Dendritic cell treated with granulocyte-macrophage colony-stimulating factor and Interleukin-4, amounts not matched to agents 40 ng/mL and 50 ng/mL, for 4 days (primary cell): ENCODE data around the gene SLC35F4.

Source experiments
- H3K27ac Mint-ChIP-seq: one replicate; pipeline ENCODE4 v1.8.0; 2022; ENCODE audit warnings: mild to moderate bottlenecking, mixed read lengths
- H3K27me3 Mint-ChIP-seq: one replicate; pipeline ENCODE4 v1.8.0; 2022; ENCODE audit warnings: mild to moderate bottlenecking, mixed read lengths
- H3K36me3 Mint-ChIP-seq: one replicate; pipeline ENCODE4 v1.8.0; 2022; ENCODE audit warnings: low read depth, mixed read lengths
- H3K4me1 Mint-ChIP-seq: one replicate; pipeline ENCODE4 v1.8.0; 2022; ENCODE audit warnings: low read depth, mixed read lengths
- H3K4me3 Mint-ChIP-seq: one replicate; pipeline ENCODE4 v1.8.0; 2022; ENCODE audit warnings: mild to moderate bottlenecking, moderate library complexity, mixed read lengths
- H3K9me3 Mint-ChIP-seq: one replicate; pipeline ENCODE4 v1.8.0; 2022; ENCODE audit warnings: mixed read lengths
- intact Hi-C: fragments of 100-400 bp; cut with micrococcal nuclease; formaldehyde crosslinking; loops from one replicate; pipeline ENCODE4 v1.15.0; 2022

The SLC35F4 gene

DNA sequence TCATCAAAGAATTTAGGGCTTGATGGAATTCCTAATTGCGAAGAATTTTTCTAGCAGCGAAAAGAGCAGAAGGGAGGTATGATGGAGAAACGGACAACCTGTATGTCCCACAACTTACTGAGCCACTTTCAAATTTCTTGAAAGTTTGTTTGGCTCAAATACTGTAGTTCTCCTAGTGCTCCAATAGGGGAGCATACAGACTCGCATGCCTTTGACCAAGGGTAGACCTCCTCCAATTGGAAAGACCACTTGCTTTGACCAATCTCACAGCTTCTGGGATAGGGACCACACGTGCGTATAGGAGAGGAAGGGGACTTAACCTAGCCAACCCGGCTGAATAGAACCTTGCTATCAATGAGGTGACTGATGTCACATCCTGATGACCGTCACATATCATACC, 28.6 kb downstream of the SLC35F4 start:
- Mint-ChIP-seq H3K36me3 (no peaks in the 10 kb centered on the region), H3K4me3 (no peak overlapping the region), H3K4me1 (no peaks in the 10 kb centered on the region), H3K27me3 (no peaks in the 10 kb centered on the region), H3K27ac (no peak overlapping the region), H3K9me3 (no peaks in the 10 kb centered on the region)
- intact Hi-C loops = no loop called here

DNA sequence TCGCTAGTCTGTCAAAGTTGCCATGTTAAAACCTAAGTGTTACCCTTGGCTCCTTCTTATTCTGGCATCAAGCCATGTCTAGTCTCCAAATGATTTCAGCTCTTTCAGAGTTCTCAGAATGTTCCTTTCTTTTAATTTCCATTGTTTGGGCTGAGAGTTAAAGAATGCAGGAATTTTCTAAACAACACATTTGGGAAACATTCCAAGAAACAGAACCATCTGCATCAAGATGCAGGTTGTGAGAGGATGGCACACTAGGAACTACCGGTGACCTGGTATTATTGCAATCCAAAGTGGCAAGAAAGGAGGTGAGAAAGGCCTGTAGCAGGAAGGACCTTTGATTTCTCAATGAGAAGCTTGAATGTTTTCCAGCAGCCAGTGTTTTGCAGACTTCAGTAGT, 30.1 kb downstream of the SLC35F4 start:
- H3K27me3 Mint-ChIP-seq = no peaks in the 10 kb centered on the region
- no peaks in the 10 kb centered on the region for H3K36me3 Mint-ChIP-seq
- no peak overlapping the region for H3K27ac Mint-ChIP-seq
- H3K4me3 Mint-ChIP-seq = no peak overlapping the region
- intact Hi-C loops = no loop called here
- H3K4me1 Mint-ChIP-seq = no peaks in the 10 kb centered on the region
- no peaks in the 10 kb centered on the region for H3K9me3 Mint-ChIP-seq

DNA sequence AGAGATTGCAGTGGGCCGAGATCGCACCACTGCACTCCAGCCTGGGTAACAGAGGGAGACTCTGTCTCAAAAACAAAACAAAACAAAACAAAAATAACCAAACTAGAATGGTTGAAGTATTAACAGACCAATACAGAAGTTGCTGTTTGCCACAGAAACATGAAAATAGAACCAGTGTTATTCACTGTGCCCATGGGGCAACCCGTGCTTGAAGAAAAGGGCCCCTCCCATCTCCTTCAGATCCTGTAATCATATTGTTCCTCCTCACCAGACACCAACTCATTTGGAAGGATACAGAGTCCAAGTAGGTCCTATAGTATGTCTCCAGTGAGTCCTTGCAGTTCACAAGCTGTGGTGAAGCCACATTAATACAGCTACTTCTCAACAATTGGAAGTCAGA, 30.9 kb downstream of the SLC35F4 start:
- H3K4me1 Mint-ChIP-seq = no peaks in the 10 kb centered on the region
- no peaks in the 10 kb centered on the region for H3K36me3 Mint-ChIP-seq
- H3K4me3 Mint-ChIP-seq = no peak overlapping the region
- no peaks in the 10 kb centered on the region for H3K9me3 Mint-ChIP-seq
- H3K27me3 Mint-ChIP-seq = no peaks in the 10 kb centered on the region
- intact Hi-C loops = no loop called here
- no peak overlapping the region for H3K27ac Mint-ChIP-seq

DNA sequence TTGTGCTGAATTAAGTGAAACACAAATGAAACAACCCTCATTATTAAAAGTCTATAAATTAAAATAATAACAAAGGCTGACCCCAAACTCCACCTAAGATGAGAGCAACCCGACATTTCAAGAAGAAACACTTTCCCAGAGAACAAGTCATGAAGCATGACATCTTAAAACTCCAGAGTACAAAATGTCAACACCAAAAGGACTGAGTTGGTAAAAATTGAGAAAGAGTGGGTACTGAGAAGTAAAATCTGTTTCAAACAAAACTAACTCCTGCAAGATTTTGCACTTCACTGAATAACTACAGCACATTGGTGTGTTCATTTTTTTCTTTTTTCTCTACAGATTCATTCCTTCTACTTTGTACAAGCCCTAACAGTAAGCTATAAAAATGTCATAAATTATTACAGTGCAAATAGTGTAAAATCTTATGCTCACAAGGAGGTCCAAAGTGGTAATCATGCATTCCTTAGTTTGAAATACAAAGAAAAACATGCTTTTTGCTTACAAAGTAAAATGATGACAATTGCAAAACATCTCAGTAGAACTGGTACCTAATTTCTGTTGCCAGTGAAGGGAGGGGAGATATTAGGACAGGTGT, 31.8 kb downstream of the SLC35F4 start:
- no peak overlapping the region for H3K4me3 Mint-ChIP-seq
- H3K9me3 Mint-ChIP-seq = no peaks in the 10 kb centered on the region
- no peaks in the 10 kb centered on the region for H3K36me3 Mint-ChIP-seq
- no peaks in the 10 kb centered on the region for H3K4me1 Mint-ChIP-seq
- H3K27ac Mint-ChIP-seq = no peak overlapping the region
- intact Hi-C loops = no loop called here
- H3K27me3 Mint-ChIP-seq = no peaks in the 10 kb centered on the region

DNA sequence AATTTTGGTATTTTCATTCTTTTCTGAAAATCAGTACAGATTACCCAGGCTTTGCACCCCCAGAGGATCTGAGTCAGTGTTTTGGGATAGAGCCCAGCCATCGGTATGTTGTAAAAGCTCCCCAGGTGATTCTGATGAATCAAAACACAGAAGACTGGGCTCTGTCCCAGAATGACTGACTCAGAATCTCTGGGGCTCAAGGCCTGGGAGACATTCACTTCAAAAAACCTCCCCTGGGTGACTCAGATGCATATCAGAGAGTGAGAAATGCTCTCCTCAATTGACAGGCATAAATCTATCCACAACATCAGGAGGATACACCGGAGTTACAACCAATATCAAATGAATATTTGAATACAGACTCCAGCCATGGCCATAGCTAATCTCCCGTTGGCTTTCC, 32.6 kb downstream of the SLC35F4 start:
- Mint-ChIP-seq H3K36me3 (no peaks in the 10 kb centered on the region), H3K27me3 (no peaks in the 10 kb centered on the region), H3K4me3 (no peak overlapping the region), H3K4me1 (no peaks in the 10 kb centered on the region), H3K9me3 (no peaks in the 10 kb centered on the region), H3K27ac (no peak overlapping the region)
- intact Hi-C loops = no loop called here

DNA sequence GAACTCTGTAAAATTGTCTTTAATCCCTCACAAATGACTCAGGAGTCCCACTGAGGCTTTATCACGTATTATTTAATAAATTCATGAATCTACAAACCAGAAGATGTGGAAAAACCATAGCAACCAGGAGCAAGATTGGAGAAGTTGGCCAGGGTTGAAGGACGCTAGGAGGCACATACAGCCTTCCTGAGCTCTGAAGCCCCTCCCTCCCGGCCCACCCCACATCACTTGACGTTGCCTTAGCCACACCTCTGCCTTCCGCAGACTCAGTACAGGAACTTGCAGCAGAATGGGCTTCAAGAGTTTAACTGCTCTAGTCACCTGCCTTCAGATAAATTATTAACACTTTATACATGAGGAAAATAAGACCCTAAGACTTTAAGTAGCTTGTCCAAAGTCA, 33.9 kb downstream of the SLC35F4 start:
- intact Hi-C loops = no loop called here
- no peak overlapping the region for H3K27ac Mint-ChIP-seq
- no peaks in the 10 kb centered on the region for H3K9me3 Mint-ChIP-seq
- H3K4me1 Mint-ChIP-seq = no peaks in the 10 kb centered on the region
- no peaks in the 10 kb centered on the region for H3K27me3 Mint-ChIP-seq
- no peaks in the 10 kb centered on the region for H3K36me3 Mint-ChIP-seq
- no peak overlapping the region for H3K4me3 Mint-ChIP-seq

DNA sequence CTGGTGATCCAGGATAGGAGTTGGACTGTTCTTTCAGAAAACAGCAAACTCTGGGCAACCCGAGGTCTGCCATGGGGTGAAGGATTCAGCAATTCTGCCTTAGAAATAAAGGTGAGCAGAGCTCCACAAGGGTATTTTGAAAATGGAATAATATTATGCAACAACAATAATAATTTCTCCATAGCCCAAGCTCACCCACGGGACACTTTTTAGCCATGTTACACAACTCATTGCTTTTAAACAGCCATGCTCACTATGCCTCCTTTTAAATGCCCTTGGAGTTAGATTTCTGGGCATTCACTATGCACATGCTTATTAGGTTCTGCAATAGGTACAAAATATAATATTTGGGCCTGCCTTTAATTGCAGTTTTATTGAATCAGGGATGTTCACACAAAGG, 37.2 kb downstream of the SLC35F4 start:
- no peak overlapping the region for H3K4me3 Mint-ChIP-seq
- intact Hi-C loops = no loop called here
- H3K4me1 Mint-ChIP-seq = no peaks in the 10 kb centered on the region
- H3K9me3 Mint-ChIP-seq = peaks cover 13% of the 10 kb centered on the region
- H3K27me3 Mint-ChIP-seq = no peaks in the 10 kb centered on the region
- H3K27ac Mint-ChIP-seq = no peak overlapping the region
- H3K36me3 Mint-ChIP-seq = no peaks in the 10 kb centered on the region

DNA sequence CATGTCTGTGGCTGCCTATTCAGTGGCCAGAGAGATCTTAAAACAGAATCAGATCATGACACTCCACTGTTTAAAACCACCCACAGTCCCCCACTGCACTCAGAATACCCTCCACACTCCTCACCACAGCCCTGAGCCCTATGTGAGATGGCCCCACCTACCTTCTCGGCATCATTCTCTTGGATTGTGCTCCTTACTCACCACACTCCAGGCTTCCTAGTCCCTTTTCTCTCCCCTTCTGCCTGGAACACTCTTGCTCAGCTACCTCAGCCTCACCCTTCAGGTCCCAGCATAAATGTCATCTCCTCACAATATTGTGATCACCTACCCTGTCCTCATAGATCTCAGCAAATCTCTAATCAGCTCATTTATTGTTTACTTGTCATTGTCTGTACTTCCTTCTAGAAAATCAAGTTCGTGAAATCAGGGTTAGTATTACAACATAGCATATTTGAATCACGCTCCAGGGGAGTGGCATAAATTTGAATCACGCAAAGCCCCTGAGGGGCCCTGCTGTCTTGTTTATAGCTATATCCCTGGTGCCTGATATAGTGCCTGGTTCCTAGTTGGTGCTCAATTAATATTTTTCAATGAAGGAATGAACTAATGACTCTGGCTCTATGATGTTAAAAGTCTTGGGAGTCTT, 42.8 kb downstream of the SLC35F4 start:
- H3K27ac Mint-ChIP-seq = no peak overlapping the region
- H3K36me3 Mint-ChIP-seq = no peaks in the 10 kb centered on the region
- no peak overlapping the region for H3K4me3 Mint-ChIP-seq
- intact Hi-C loops = no loop called here
- peaks cover 13% of the 10 kb centered on the region for H3K9me3 Mint-ChIP-seq
- H3K4me1 Mint-ChIP-seq = no peaks in the 10 kb centered on the region
- H3K27me3 Mint-ChIP-seq = no peaks in the 10 kb centered on the region

DNA sequence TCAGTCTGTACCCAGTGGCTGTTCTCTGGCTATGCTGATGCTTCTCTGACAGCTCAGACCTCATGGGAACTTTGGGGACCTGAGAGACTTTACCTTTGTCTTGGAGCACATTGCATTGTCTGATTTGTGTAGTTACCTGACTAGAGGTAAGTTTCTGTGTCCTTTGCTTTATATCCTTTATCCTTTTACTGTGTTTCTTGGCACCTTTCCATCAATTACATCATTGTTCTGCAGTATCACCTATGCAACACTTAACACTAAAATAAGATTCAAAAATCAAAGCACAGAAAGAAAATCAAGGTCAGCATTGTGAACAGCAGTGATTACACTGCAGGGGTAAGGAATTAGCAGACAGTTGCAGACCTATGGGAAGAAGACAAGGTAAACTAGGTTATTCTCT, 43.8 kb downstream of the SLC35F4 start:
- Mint-ChIP-seq H3K27me3 (no peaks in the 10 kb centered on the region), H3K9me3 (peaks cover 13% of the 10 kb centered on the region), H3K4me3 (no peak overlapping the region), H3K4me1 (no peaks in the 10 kb centered on the region), H3K27ac (no peak overlapping the region), H3K36me3 (no peaks in the 10 kb centered on the region)
- intact Hi-C loops = no loop called here

DNA sequence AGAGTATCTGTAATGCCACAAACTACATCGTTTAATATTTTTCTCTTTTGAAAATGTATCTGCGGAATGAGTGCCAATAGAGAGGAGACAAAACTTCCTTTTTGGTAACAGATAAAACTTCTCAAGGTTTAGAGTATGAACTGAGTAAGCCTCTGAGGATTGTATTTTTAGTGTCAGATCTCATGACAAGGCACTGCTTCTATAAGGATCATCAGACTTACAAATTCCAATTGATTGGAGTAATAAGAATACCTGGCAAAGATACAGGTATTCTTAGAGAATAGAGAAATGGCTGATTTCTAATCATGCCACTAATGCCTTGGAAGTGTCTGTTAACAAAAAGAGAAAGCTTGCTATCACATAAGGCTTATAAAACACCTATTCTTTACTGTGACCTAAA, 45.3 kb downstream of the SLC35F4 start:
- intact Hi-C loops = no loop called here
- no peaks in the 10 kb centered on the region for H3K36me3 Mint-ChIP-seq
- peaks cover 13% of the 10 kb centered on the region for H3K9me3 Mint-ChIP-seq
- H3K4me3 Mint-ChIP-seq = no peak overlapping the region
- H3K27me3 Mint-ChIP-seq = no peaks in the 10 kb centered on the region
- no peaks in the 10 kb centered on the region for H3K4me1 Mint-ChIP-seq
- H3K27ac Mint-ChIP-seq = no peak overlapping the region

DNA sequence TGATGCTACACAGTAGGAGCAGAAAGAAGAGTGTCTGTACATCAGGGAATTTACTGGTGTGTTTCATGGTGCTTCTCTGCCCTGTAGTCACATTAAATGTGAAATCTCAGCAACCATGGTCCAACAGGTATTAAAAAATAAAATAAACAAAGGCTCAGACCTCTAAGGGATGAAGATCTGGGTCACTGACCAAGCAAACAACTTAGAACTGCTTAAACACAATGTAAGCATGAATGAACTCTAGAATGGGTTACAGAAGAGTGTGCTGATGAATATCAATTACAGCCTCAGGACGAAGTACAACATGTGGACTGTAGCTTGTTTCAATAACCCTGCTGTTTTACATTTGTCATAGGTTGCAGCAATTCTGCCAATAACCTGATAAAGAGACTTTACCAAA, 47.4 kb downstream of the SLC35F4 start:
- no peaks in the 10 kb centered on the region for H3K9me3 Mint-ChIP-seq
- no peak overlapping the region for H3K27ac Mint-ChIP-seq
- H3K4me3 Mint-ChIP-seq = no peak overlapping the region
- intact Hi-C loops = no loop called here
- H3K36me3 Mint-ChIP-seq = no peaks in the 10 kb centered on the region
- H3K4me1 Mint-ChIP-seq = no peaks in the 10 kb centered on the region
- H3K27me3 Mint-ChIP-seq = no peaks in the 10 kb centered on the region

DNA sequence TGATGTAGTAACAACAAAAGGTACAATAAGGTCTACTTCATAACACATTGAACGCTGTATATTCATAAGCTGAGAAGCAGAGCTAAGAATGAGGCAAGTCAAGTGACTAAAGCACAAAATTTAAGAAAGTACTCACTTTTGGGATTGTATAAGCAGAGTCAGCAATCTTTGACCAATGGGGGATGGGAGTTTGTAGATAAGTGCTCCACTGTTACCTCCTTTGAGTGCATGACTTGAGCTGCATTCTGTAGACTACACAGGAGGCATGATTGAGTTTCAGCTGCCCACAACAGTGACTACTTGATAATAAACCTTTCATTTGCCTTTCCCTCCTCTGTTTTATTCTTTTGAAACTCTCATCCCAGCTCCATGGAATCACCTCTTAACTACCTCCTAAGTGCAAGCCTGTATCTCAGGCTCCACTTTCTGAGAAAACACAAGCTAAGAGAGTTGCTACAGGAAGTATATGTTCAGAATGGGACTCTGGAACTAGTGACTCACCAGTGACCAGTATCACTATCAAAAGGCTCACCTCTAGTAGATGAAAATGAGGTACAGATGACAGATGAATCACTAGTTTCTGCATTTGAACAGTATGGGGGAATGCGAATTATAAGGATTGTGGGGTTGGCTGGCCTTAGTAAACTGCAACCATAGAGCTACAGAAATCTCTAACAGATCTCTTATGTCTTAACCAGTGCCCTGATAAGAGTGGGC, 49.2 kb downstream of the SLC35F4 start:
- H3K9me3 Mint-ChIP-seq = no peaks in the 10 kb centered on the region
- no peaks in the 10 kb centered on the region for H3K36me3 Mint-ChIP-seq
- H3K4me3 Mint-ChIP-seq = no peak overlapping the region
- no peak overlapping the region for H3K27ac Mint-ChIP-seq
- no peaks in the 10 kb centered on the region for H3K4me1 Mint-ChIP-seq
- H3K27me3 Mint-ChIP-seq = no peaks in the 10 kb centered on the region
- intact Hi-C loops = no loop called here

DNA sequence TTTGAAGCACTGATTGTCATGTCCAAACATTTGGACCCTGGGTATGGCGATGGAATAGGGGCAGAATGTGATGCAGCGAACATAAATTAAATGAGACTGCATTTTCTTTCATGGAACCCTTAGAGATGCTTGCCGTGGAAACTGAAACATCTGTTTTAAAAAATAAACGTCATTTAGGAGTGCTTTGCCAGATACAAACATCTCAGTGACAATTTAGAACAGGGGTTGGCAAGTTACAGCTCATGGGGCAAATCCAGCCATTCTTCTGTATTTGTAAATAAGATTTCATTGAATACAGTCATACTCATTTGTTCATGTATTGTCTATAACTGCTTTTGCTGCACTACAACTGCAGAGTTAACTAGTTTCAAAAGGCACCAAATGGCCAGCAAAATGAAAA, 51.2 kb downstream of the SLC35F4 start:
- H3K27ac Mint-ChIP-seq = no peak overlapping the region
- intact Hi-C loops = no loop called here
- H3K36me3 Mint-ChIP-seq = no peaks in the 10 kb centered on the region
- no peaks in the 10 kb centered on the region for H3K4me1 Mint-ChIP-seq
- H3K4me3 Mint-ChIP-seq = no peak overlapping the region
- no peaks in the 10 kb centered on the region for H3K9me3 Mint-ChIP-seq
- no peaks in the 10 kb centered on the region for H3K27me3 Mint-ChIP-seq

DNA sequence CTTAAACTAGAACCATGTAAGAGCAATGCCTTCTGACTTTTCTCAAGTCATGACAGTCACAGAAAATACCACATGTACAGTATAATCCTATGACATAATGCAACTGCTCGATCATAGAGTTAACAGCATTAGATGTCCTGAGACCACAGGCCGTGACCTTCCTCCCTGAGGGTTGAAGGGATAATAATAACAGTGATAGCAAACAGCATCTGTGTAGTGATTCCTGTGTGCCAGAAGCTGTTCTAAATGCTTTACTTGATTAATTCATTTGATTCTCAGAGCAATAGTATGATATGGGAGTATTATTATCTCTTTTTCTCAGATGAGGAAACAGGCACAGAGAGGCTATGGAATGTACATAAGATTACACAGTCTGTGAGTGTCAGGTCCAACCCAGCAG, 53.2 kb downstream of the SLC35F4 start:
- H3K27ac Mint-ChIP-seq = no peak overlapping the region
- no peaks in the 10 kb centered on the region for H3K4me1 Mint-ChIP-seq
- H3K27me3 Mint-ChIP-seq = no peaks in the 10 kb centered on the region
- no peaks in the 10 kb centered on the region for H3K9me3 Mint-ChIP-seq
- H3K4me3 Mint-ChIP-seq = no peak overlapping the region
- no peaks in the 10 kb centered on the region for H3K36me3 Mint-ChIP-seq
- intact Hi-C loops = no loop called here
